Loucy (cell line): ENCODE data around the gene MRPS14.

Experiments used
- EZH2phosphoT487 ChIP-seq: fragments of 200-600 bp; IDR thresholded peaks from 2 replicates; pipeline ENCODE4 v1.6.1; 2018; ENCODE audit warnings: antibody characterized with exemption, mild to moderate bottlenecking, moderate library complexity, borderline replicate concordance
- TF ChIP-seq, protein P1 (sequence below): fragments of 200-600 bp; sonication (generic); conservative IDR thresholded peaks from 2 replicates; pipeline ENCODE4 v1.5.1; 2014; ENCODE audit warnings: mild to moderate bottlenecking, antibody characterized with exemption, low read length

DNA sequence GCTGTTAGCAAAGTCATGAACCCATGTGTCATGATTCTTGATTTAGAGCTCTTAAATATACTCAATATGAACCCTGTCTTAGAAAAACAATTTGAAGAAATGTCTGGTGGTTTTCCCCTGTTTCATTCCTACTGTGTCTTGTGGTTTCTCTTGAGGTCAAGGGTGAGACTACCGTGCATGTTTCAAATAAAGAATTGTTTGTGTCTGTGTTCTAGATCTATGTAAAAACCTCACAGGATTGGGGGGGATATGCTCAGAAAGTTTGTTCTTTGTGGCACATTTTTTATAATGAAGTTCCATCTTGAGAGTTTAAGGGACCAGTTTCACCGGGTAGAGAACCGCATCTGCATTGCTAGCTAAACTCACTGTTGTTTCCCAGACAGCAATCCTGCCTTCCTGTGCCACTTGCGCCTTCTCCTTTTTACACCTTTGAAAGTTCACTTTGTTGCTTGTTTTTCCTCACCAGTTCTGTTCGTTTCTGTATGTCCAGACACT lies 54.4 kb downstream of the MRPS14 start:
- TF ChIP-seq, protein P1, sequence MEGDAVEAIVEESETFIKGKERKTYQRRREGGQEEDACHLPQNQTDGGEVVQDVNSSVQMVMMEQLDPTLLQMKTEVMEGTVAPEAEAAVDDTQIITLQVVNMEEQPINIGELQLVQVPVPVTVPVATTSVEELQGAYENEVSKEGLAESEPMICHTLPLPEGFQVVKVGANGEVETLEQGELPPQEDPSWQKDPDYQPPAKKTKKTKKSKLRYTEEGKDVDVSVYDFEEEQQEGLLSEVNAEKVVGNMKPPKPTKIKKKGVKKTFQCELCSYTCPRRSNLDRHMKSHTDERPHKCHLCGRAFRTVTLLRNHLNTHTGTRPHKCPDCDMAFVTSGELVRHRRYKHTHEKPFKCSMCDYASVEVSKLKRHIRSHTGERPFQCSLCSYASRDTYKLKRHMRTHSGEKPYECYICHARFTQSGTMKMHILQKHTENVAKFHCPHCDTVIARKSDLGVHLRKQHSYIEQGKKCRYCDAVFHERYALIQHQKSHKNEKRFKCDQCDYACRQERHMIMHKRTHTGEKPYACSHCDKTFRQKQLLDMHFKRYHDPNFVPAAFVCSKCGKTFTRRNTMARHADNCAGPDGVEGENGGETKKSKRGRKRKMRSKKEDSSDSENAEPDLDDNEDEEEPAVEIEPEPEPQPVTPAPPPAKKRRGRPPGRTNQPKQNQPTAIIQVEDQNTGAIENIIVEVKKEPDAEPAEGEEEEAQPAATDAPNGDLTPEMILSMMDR = no peak
- TF ChIP-seq EZH2phosphoT487 = no peak
